ENCODE results near the gene LCN6.

GRCh38 chr9:136759001-136759400 is 10.7 kb upstream of the LCN6 start:
- TF ChIP-seq EZH2 (IDR thresholded peaks at IDR 0.05; ENCODE audit: low read length) (no peak), CTCF (optimal IDR thresholded peaks at IDR 0.05 in 1 of 3, IDR thresholded peaks at IDR 0.05 in 1 of 3, conservative IDR thresholded peaks at IDR 0.05 in 1 of 3; ENCODE audit: extremely low read depth in 1 of 3, insufficient read depth in 2 of 3, low read length in 3 of 3) (no peak)
